ENCODE measurements around the gene CDK7. TPM values are rescaled to one million over a fixed set of nuclear protein-coding genes. Genes with fewer than 3 reads are reported as not detected.

The CDK7 gene
- total and polyA plus RNA-seq, 9 of the 15 experiments (the other 6 are each of a cell fraction or from before 2014, with no cell fraction given): 41.7 to 143 (median 65.3) TPM

GRCh38 chr5:69217548-69218526 is 16.8 kb upstream of the CDK7 start (continued):
- TF ChIP-seq ARID3B (CRISPR knock-in tag; IDR thresholded peaks at IDR 0.05; ENCODE audit: borderline replicate concordance) (no peak), SMAD4 (CRISPR knock-in tag; conservative IDR thresholded peaks at IDR 0.05) (0 out of 2 replicates have a peak, but pooled peaks have one; percentile 36), ZC3H4 (CRISPR knock-in tag; IDR thresholded peaks at IDR 0.05; ENCODE audit: borderline replicate concordance) (no peak), ZBTB7A (IDR thresholded peaks at IDR 0.05; ENCODE audit: borderline replicate concordance, control insufficient read depth, low read depth, low read length) (peak; percentile 72), ZNF445 (CRISPR knock-in tag; IDR thresholded peaks at IDR 0.05; ENCODE audit: low read depth) (no peak), MXD1 (CRISPR knock-in tag; IDR thresholded peaks at IDR 0.05; ENCODE audit: borderline replicate concordance, poor library complexity, severe bottlenecking) (no peak), ATF7 (IDR thresholded peaks at IDR 0.05) (peak; percentile 56; the same call in 1 of the 2 replicates), KDM5B (IDR thresholded peaks at IDR 0.05; ENCODE audit: insufficient replicate concordance, low read depth, low read length) (peak; percentile 75), ZFP30 (CRISPR knock-in tag; IDR thresholded peaks at IDR 0.05; ENCODE audit: borderline replicate concordance) (no peak), FOXK2 (conservative IDR thresholded peaks at IDR 0.05 in 1 of 2, IDR thresholded peaks at IDR 0.05 in 1 of 2; ENCODE audit: low read depth in 2 of 2) (0 out of 4 replicates have a peak, but pooled peaks of 1 of the 2 experiments have one; percentile 10), CHD4 (IDR thresholded peaks at IDR 0.05; ENCODE audit: insufficient read depth, insufficient replicate concordance, low read depth, low read length, poor library complexity, severe bottlenecking) (no peak), FOXP1 (CRISPR knock-in tag; IDR thresholded peaks at IDR 0.05) (no peak), IRF2 (CRISPR knock-in tag; IDR thresholded peaks at IDR 0.05) (no peak), DPF2 (IDR thresholded peaks at IDR 0.05) (peak; percentile 29; the same call in 1 of the 2 replicates), GABPB1 (CRISPR knock-in tag; IDR thresholded peaks at IDR 0.05) (peak; percentile 84), RB1 (IDR thresholded peaks at IDR 0.05; ENCODE audit: low read depth) (0 out of 2 replicates have a peak, but pooled peaks have one; percentile 2), HNRNPL (IDR thresholded peaks at IDR 0.05; ENCODE audit: low read depth, low read length) (0 out of 2 replicates have a peak, but pooled peaks have one; percentile 61)
- TF ChIP-seq, protein P1, sequence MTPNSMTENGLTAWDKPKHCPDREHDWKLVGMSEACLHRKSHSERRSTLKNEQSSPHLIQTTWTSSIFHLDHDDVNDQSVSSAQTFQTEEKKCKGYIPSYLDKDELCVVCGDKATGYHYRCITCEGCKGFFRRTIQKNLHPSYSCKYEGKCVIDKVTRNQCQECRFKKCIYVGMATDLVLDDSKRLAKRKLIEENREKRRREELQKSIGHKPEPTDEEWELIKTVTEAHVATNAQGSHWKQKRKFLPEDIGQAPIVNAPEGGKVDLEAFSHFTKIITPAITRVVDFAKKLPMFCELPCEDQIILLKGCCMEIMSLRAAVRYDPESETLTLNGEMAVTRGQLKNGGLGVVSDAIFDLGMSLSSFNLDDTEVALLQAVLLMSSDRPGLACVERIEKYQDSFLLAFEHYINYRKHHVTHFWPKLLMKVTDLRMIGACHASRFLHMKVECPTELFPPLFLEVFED (CRISPR knock-in tag; conservative IDR thresholded peaks at IDR 0.05): no peak
- TF ChIP-seq, protein P2, sequence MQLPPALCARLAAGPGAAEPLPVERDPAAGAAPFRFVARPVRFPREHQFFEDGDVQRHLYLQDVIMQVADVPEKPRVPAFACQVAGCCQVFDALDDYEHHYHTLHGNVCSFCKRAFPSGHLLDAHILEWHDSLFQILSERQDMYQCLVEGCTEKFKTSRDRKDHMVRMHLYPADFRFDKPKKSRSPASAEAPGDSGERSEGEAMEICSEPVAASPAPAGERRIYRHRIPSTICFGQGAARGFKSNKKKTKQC (CRISPR knock-in tag; IDR thresholded peaks at IDR 0.05): no peak; the same call in 1 of the 2 replicates
- TF ChIP-seq, protein P3, sequence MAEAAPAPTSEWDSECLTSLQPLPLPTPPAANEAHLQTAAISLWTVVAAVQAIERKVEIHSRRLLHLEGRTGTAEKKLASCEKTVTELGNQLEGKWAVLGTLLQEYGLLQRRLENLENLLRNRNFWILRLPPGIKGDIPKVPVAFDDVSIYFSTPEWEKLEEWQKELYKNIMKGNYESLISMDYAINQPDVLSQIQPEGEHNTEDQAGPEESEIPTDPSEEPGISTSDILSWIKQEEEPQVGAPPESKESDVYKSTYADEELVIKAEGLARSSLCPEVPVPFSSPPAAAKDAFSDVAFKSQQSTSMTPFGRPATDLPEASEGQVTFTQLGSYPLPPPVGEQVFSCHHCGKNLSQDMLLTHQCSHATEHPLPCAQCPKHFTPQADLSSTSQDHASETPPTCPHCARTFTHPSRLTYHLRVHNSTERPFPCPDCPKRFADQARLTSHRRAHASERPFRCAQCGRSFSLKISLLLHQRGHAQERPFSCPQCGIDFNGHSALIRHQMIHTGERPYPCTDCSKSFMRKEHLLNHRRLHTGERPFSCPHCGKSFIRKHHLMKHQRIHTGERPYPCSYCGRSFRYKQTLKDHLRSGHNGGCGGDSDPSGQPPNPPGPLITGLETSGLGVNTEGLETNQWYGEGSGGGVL (CRISPR knock-in tag; IDR thresholded peaks at IDR 0.05): no peak

All from K562 (cell line).